CD4-positive, alpha-beta T cell (primary cell): Measurements from ENCODE around the gene KCNE1. TPM values are rescaled to one million over a fixed set of nuclear protein-coding genes. Genes with fewer than 3 reads are reported as not detected.
"Not testable (repeated sequence)": the region's sequence is repeated elsewhere in the genome, so short reads cannot be mapped to it uniquely, and the experiment has no call there.

Source experiments
- ATAC-seq: fragments of 200-7000 bp; cut with Tn5 transposase; one replicate; pipeline ENCODE4 v1.10.0; 2022; ENCODE audit warnings: mild to moderate bottlenecking; ENCODE audit not compliant: poor library complexity
- CTCF ChIA-PET: fragments of 350-600 bp; sonication (Branson Sonifier 250); formaldehyde crosslinking; loops from one replicate; lab custom pipeline; 2021; ENCODE audit warnings: antibody characterized with exemption, inconsistent platforms; lab: Charles Lee
- POLR2A ChIA-PET: fragments of 350-600 bp; sonication (Branson Sonifier 250); formaldehyde crosslinking; loops from one replicate; lab custom pipeline; 2021; ENCODE audit warnings: antibody characterized with exemption, inconsistent platforms; lab: Charles Lee
- DNase-seq, 14 experiments: peaks; one replicate each; pipeline ENCODE4 v3.0.0-alpha.2; 2013 to 2020; ENCODE audit warnings: mixed read lengths in 2 of 14
- H3K27ac ChIP-seq, 2 donors: one replicate each; pipeline versions ENCODE4 v1.5.1 to v1.7.0; 2013; ENCODE audit warnings: low read length in 2 of 2, low read depth in 1 of 2, mild to moderate bottlenecking in 1 of 2
- H3K27me3 ChIP-seq, 2 experiments: 1 replicate in 1 of 2; 2 replicates in 1 of 2; pipeline versions ENCODE4 v1.6.1 to v1.7.0; 2013; ENCODE audit warnings: low read length in 2 of 2, control low read depth in 1 of 2, mild to moderate bottlenecking in 1 of 2, moderate library complexity in 1 of 2; ENCODE audit not compliant: insufficient read depth in 2 of 2, control insufficient read depth in 1 of 2
- H3K36me3 ChIP-seq: one replicate; pipeline ENCODE4 v1.6.1; 2013; ENCODE audit warnings: low read length, control low read depth; ENCODE audit not compliant: insufficient read depth
- H3K4me1 ChIP-seq: one replicate; pipeline ENCODE4 v1.6.1; 2013; ENCODE audit warnings: low read length, control low read depth; ENCODE audit not compliant: insufficient read depth
- H3K4me3 ChIP-seq: one replicate; pipeline ENCODE4 v1.5.1; 2013; ENCODE audit warnings: mild to moderate bottlenecking, low read length, moderate library complexity
- H3K9me3 ChIP-seq, 2 experiments: 1 replicate in 1 of 2; 2 replicates in 1 of 2; pipeline versions ENCODE4 v1.6.1 to v1.7.0; 2013; ENCODE audit warnings: low read length in 2 of 2, mild to moderate bottlenecking in 2 of 2, control low read depth in 1 of 2, moderate library complexity in 1 of 2; ENCODE audit not compliant: control insufficient read depth in 1 of 2, insufficient read depth in 1 of 2
- H3K27ac Mint-ChIP-seq: one replicate; pipeline ENCODE4 v1.8.0; 2020; ENCODE audit warnings: mixed read lengths
- H3K27me3 Mint-ChIP-seq: one replicate; pipeline ENCODE4 v1.8.0; 2021; ENCODE audit warnings: mixed read lengths
- H3K36me3 Mint-ChIP-seq: one replicate; pipeline ENCODE4 v1.8.0; 2021; ENCODE audit warnings: low read depth, mixed read lengths
- H3K4me1 Mint-ChIP-seq: one replicate; pipeline ENCODE4 v1.8.0; 2021; ENCODE audit warnings: low read depth, mixed read lengths
- H3K4me3 Mint-ChIP-seq: one replicate; pipeline ENCODE4 v1.8.0; 2020; ENCODE audit warnings: mild to moderate bottlenecking, mixed read lengths
- H3K9me3 Mint-ChIP-seq: one replicate; pipeline ENCODE4 v1.8.0; 2020; ENCODE audit warnings: mixed read lengths
- intact Hi-C, 2 experiments: fragments of 100-400 bp; cut with DNase I in 1 of 2; cut with micrococcal nuclease in 1 of 2; formaldehyde crosslinking; loops; one replicate each; pipeline versions ENCODE4 v1.15.1 to v1.9.0; 2023 to 2025; cut with DNase I, micrococcal nuclease
- total RNA-seq, 174 experiments: library from RNA in 2 of 174; stranded (reverse) in 2 of 174; gene quantifications; one replicate each; pipeline ENCODE4 v1.2.3 and lab custom pipeline; 2021 to 2026

The KCNE1 gene
- total RNA-seq, 2 experiments from 2014 or later: not detected

DNA sequence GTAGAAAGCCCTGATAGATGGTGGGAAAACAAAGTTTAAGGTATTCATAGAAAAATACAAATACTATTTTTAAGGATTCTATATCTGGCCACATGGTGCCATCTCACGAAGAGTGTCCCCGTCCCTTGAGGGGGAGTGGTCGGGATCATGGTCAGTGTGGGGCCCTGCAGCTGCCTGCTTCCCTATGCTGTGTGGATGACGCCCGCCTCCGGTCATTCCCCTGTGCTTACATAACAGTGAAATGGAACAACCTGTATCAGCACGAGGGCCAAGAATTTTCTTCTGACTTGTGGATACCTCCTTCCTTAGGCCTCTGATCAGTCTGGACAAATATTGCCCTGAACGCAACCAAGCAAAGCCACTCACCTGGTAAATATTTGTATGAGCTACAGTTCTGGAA lies 84.7 kb downstream of the KCNE1 start:
- H3K4me1 Mint-ChIP-seq, H3K27me3 ChIP-seq, ATAC-seq, H3K4me3 ChIP-seq, POLR2A ChIA-PET, CTCF ChIA-PET, H3K27ac ChIP-seq, H3K27me3 Mint-ChIP-seq, intact Hi-C loops, H3K4me3 Mint-ChIP-seq, H3K9me3 ChIP-seq, DNase-seq, H3K27ac Mint-ChIP-seq, H3K36me3 Mint-ChIP-seq, H3K36me3 ChIP-seq, H3K9me3 Mint-ChIP-seq, H3K4me1 ChIP-seq: not testable (repeated sequence)

GRCh38 chr21:34423805-34424204 lies 88.2 kb downstream of the KCNE1 start, which contains the start of gene SMIM34:
SMIM34 (minus strand) TSS chr21:34423951; CDS start chr21:34423839, 112 bp downstream.
- H3K4me3 ChIP-seq, H3K9me3 Mint-ChIP-seq, H3K27ac ChIP-seq, H3K4me1 Mint-ChIP-seq, intact Hi-C loops, H3K27me3 ChIP-seq, H3K27me3 Mint-ChIP-seq, POLR2A ChIA-PET, DNase-seq, ATAC-seq, H3K36me3 Mint-ChIP-seq, H3K4me1 ChIP-seq, CTCF ChIA-PET, H3K9me3 ChIP-seq, H3K36me3 ChIP-seq, H3K27ac Mint-ChIP-seq, H3K4me3 Mint-ChIP-seq: not testable (repeated sequence)

- H3K36me3 Mint-ChIP-seq, H3K27ac ChIP-seq, H3K27me3 ChIP-seq, H3K4me3 ChIP-seq, H3K9me3 Mint-ChIP-seq, DNase-seq, POLR2A ChIA-PET, H3K36me3 ChIP-seq, H3K27ac Mint-ChIP-seq, H3K4me3 Mint-ChIP-seq, H3K9me3 ChIP-seq, ATAC-seq, H3K4me1 Mint-ChIP-seq, H3K4me1 ChIP-seq, CTCF ChIA-PET, H3K27me3 Mint-ChIP-seq, intact Hi-C loops: not testable (repeated sequence)
These were observed 94.4 kb downstream of the KCNE1 start for GRCh38 chr21:34417448-34418077.

GRCh38 chr21:34407294-34407693 lies 104.7 kb downstream of the KCNE1 start:
- H3K9me3 Mint-ChIP-seq, POLR2A ChIA-PET, ATAC-seq: not testable (repeated sequence)

DNA sequence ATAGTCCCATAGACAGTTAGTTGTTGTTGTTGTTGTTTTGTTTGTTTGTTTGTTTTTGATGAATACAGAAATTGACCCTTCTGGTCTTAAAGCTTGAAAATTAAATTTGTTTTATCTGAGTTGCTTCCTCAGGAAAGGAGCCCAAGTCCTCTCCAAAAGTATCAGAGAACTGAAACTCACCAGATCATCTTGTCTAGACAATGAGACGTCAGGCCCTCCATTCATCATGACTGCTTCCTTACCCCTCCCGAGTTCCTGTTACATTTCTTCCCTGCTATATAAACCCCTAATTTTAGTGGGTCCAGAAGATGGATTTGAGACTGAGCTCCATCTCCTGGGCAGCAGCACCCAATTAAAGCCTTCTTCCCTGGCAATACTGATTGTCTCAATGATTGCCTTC lies 105.3 kb downstream of the KCNE1 start:
- H3K27ac ChIP-seq, H3K27ac Mint-ChIP-seq, intact Hi-C loops, H3K36me3 ChIP-seq, ATAC-seq, H3K27me3 ChIP-seq, H3K9me3 Mint-ChIP-seq, POLR2A ChIA-PET, H3K4me3 ChIP-seq, H3K4me1 ChIP-seq, H3K27me3 Mint-ChIP-seq, DNase-seq, H3K4me1 Mint-ChIP-seq, CTCF ChIA-PET, H3K9me3 ChIP-seq, H3K4me3 Mint-ChIP-seq, H3K36me3 Mint-ChIP-seq: not testable (repeated sequence)

More at GRCh38 chr21:34407294-34407693, 104.7 kb downstream of the KCNE1 start:
- H3K27ac ChIP-seq, CTCF ChIA-PET, H3K4me3 ChIP-seq, H3K4me3 Mint-ChIP-seq, H3K4me1 Mint-ChIP-seq, H3K36me3 ChIP-seq, H3K9me3 ChIP-seq, intact Hi-C loops, DNase-seq, H3K4me1 ChIP-seq, H3K36me3 Mint-ChIP-seq, H3K27ac Mint-ChIP-seq, H3K27me3 ChIP-seq, H3K27me3 Mint-ChIP-seq: not testable (repeated sequence)

DNA sequence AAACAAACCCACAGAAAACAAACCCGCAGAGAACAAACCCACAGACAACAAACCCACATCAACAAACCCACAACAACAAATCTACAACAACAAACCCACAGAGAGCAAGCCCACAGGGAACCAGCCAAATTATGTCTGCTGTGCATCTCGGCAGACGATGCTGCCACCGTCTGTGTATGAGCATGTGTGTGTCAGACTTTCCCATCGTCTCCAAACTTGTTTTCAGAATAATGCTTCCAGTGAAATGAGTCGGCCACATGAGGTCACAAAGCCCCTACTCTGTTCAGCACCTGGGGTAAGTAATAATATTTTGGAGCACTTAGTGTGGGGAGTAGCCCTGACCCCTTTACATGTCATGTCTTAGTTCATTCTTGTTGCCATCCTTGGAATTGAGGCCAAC lies 105.9 kb downstream of the KCNE1 start:
- POLR2A ChIA-PET, DNase-seq, H3K27me3 ChIP-seq, CTCF ChIA-PET, H3K36me3 Mint-ChIP-seq, H3K27me3 Mint-ChIP-seq, H3K9me3 ChIP-seq, H3K4me3 ChIP-seq, ATAC-seq, intact Hi-C loops, H3K4me3 Mint-ChIP-seq, H3K4me1 Mint-ChIP-seq, H3K27ac ChIP-seq, H3K36me3 ChIP-seq, H3K9me3 Mint-ChIP-seq, H3K4me1 ChIP-seq, H3K27ac Mint-ChIP-seq: not testable (repeated sequence)

GRCh38 chr21:34405686-34406085 lies 106.3 kb downstream of the KCNE1 start:
- CTCF ChIA-PET, DNase-seq, H3K4me3 Mint-ChIP-seq, H3K4me1 ChIP-seq, H3K36me3 ChIP-seq, H3K9me3 ChIP-seq, ATAC-seq, H3K27me3 ChIP-seq, H3K36me3 Mint-ChIP-seq, POLR2A ChIA-PET, H3K27me3 Mint-ChIP-seq, H3K9me3 Mint-ChIP-seq, H3K4me3 ChIP-seq, H3K27ac Mint-ChIP-seq, intact Hi-C loops, H3K27ac ChIP-seq, H3K4me1 Mint-ChIP-seq: not testable (repeated sequence)
